ENCODE measurements around the gene MUC6. TPM values are rescaled to one million over a fixed set of nuclear protein-coding genes. Genes with fewer than 3 reads are reported as not detected.

Gene MUC6
- total RNA-seq, 1 donor, result not detected

DNA sequence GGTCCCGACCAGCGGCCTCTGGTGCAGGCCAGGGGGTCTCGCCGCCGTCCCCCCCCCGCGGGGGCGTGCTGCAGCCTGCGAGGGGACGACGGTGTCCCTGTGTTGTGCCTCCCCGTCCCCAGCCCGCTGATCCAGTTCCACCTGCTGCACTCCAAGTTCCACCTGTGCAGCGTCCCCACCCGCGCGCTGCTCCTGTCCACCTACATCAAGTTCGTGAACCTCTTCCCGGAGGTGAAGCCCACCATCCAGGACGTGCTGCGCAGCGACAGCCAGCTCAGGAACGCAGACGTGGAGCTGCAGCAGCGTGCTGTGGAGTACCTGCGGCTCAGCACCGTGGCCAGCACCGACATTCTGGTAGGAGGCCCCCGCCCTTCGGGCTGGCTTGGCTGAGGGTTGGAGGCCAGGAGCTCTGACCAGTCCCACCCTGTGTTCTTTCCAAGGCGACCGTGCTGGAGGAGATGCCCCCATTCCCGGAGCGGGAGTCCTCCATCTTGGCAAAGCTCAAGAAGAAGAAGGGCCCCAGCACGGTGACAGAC lies 42.8 kb downstream of the MUC6 start:
- H3K4me3 ChIP-seq (ENCODE audit: low read depth, low read length), result no peak overlapping the region
- TF ChIP-seq, protein P1, sequence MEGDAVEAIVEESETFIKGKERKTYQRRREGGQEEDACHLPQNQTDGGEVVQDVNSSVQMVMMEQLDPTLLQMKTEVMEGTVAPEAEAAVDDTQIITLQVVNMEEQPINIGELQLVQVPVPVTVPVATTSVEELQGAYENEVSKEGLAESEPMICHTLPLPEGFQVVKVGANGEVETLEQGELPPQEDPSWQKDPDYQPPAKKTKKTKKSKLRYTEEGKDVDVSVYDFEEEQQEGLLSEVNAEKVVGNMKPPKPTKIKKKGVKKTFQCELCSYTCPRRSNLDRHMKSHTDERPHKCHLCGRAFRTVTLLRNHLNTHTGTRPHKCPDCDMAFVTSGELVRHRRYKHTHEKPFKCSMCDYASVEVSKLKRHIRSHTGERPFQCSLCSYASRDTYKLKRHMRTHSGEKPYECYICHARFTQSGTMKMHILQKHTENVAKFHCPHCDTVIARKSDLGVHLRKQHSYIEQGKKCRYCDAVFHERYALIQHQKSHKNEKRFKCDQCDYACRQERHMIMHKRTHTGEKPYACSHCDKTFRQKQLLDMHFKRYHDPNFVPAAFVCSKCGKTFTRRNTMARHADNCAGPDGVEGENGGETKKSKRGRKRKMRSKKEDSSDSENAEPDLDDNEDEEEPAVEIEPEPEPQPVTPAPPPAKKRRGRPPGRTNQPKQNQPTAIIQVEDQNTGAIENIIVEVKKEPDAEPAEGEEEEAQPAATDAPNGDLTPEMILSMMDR (IDR thresholded peaks at IDR 0.05; ENCODE audit: insufficient read depth, low read length), result no peak
- DNase-seq (ENCODE audit: low read depth), result no peak

DNA sequence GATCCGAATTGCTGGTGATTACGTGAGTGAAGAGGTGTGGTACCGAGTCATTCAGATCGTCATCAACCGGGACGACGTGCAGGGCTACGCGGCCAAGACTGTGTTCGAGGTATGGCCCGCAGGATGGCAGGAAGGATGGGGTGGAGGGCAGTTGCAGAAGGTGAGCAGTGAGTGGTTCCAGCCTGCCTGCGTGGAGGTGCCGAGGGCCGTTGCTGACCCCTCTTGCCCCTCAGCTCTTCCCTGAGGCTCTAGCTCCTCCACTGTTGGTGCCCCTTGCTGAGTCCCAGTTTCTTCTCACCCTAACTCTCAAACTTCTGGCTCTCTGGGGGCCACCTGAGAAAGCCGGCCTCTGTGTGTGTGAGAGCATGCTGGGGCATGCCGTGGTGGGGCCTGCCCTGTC lies 43.9 kb downstream of the MUC6 start:
- no peak for DNase-seq (ENCODE audit: low read depth)
- TF ChIP-seq, protein P1 (IDR thresholded peaks at IDR 0.05; ENCODE audit: insufficient read depth, low read length), result no peak
- no peak overlapping the region for H3K4me3 ChIP-seq (ENCODE audit: low read depth, low read length)

DNA sequence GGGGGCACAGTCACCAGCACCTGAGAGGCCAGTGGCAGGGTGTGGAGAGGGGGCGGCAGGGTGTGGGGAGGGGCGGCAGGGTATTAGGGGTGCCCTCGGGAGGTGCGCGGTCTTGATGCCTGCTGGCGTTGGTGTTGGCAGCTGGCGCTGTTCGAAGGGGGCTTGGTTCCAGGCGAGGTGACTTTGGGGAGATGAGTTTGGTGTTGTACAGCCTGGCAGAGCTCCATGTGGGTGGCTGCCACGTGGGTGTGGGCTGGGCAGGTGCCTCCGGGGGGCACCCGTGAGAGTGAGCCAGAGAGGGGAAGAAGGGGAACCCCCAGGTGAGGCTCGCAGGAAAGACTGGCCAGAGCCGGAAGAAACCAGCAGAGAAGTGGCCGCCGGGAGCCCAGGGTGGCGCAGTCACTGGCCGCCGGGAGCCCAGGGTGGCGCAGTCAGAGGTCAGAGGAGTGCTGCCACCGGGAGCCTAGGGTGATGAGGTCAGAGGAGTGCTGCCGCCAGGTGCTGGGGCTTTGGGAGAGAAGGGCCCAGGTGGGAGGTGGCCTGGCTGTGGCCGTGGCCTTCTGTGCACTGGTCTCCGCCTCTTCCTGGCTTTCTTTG lies 44.7 kb downstream of the MUC6 start:
- TF ChIP-seq, protein P1 (IDR thresholded peaks at IDR 0.05; ENCODE audit: insufficient read depth, low read length), result no peak
- DNase-seq (ENCODE audit: low read depth), result no peak
- no peak overlapping the region for H3K4me3 ChIP-seq (ENCODE audit: low read depth, low read length)

- TF ChIP-seq, protein P1 (IDR thresholded peaks at IDR 0.05; ENCODE audit: insufficient read depth, low read length), result no peak
- H3K4me3 ChIP-seq (ENCODE audit: low read depth, low read length), result no peak overlapping the region
- no peak for DNase-seq (ENCODE audit: low read depth)
Measured at GRCh38 chr11:991034-991433, 45.5 kb downstream of the MUC6 start.

GRCh38 chr11:990101-990500 lies 46.4 kb downstream of the MUC6 start:
- DNase-seq (ENCODE audit: low read depth), result no peak
- TF ChIP-seq, protein P1 (IDR thresholded peaks at IDR 0.05; ENCODE audit: insufficient read depth, low read length), result no peak
- H3K4me3 ChIP-seq (ENCODE audit: low read depth, low read length), result no peak overlapping the region

GRCh38 chr11:987671-988070 lies 48.8 kb downstream of the MUC6 start:
- no peak overlapping the region for H3K4me3 ChIP-seq (ENCODE audit: low read depth, low read length)
- DNase-seq (ENCODE audit: low read depth), result no peak
- TF ChIP-seq, protein P1 (IDR thresholded peaks at IDR 0.05; ENCODE audit: insufficient read depth, low read length), result no peak

DNA sequence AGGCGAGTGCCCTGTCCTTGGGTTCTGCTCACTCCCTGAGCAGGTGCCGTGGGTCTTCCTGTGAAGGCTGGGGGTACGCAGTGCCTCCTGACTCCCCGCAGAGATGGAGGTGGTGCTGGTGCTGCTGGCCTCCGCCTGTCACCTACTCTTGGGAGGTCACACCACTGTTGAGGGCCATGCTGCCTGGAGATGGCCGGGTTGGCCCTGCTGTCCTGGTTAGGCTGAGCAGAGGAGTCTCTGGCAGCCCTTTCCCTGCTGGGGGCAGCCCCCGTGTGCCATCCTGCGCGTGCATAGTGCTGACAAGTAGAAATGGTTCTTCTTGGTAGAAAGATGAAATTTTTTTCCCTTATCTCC lies 49.6 kb downstream of the MUC6 start:
- TF ChIP-seq, protein P1 (IDR thresholded peaks at IDR 0.05; ENCODE audit: insufficient read depth, low read length), result no peak
- no peak overlapping the region for H3K4me3 ChIP-seq (ENCODE audit: low read depth, low read length)

More for the DNA sequence above, 49.6 kb downstream of the MUC6 start:
- DNase-seq (ENCODE audit: low read depth), result no peak

Data from fibroblast of the aortic adventitia (primary cell).